RWPE2 (cell line): ENCODE results near the gene GP1BA.

Experiments used
- ATAC-seq: fragments of 200-7000 bp; cut with Tn5 transposase; 3 replicates; pipeline ENCODE4 v1.9.1; 2021; ENCODE audit warnings: low read depth
- DNase-seq: peaks from one replicate; pipeline ENCODE4 v3.0.0-alpha.2; 2020; ENCODE audit warnings: low spot score
- H3K27ac ChIP-seq: fragments of 450-650 bp; 2 replicates; pipeline ENCODE4 v1.5.1; 2017; ENCODE audit warnings: mild to moderate bottlenecking; ENCODE audit not compliant: poor library complexity, severe bottlenecking
- H3K27me3 ChIP-seq: fragments of 250-450 bp; sonication (Bioruptor Pico); 2 replicates; pipeline ENCODE4 v1.5.1; 2021; ENCODE audit warnings: mild to moderate bottlenecking, moderate library complexity; ENCODE audit not compliant: insufficient read depth, poor library complexity, severe bottlenecking
- H3K36me3 ChIP-seq: fragments of 250-450 bp; sonication (Bioruptor Pico); 2 replicates; pipeline ENCODE4 v1.5.1; 2020; ENCODE audit warnings: low read depth, mild to moderate bottlenecking, moderate library complexity
- H3K4me1 ChIP-seq: fragments of 250-450 bp; sonication (Bioruptor Pico); 2 replicates; pipeline ENCODE4 v1.5.1; 2021; ENCODE audit warnings: mild to moderate bottlenecking, moderate library complexity; ENCODE audit not compliant: insufficient read depth, poor library complexity, severe bottlenecking
- H3K4me3 ChIP-seq: fragments of 250-450 bp; sonication (Bioruptor Pico); 2 replicates; pipeline ENCODE4 v1.5.1; 2021; ENCODE audit warnings: mild to moderate bottlenecking, moderate library complexity; ENCODE audit not compliant: severe bottlenecking
- H3K9me3 ChIP-seq: fragments of 250-450 bp; sonication (Bioruptor Pico); 2 replicates; pipeline ENCODE4 v1.5.1; 2021; ENCODE audit warnings: mild to moderate bottlenecking, moderate library complexity; ENCODE audit not compliant: severe bottlenecking
- TF ChIP-seq, protein P1 (sequence below): fragments of 450-650 bp; IDR thresholded peaks from one replicate; pipeline ENCODE4 v1.5.1; 2017; ENCODE audit warnings: mild to moderate bottlenecking, moderate library complexity; ENCODE audit not compliant: poor library complexity, severe bottlenecking

The GP1BA gene

DNA sequence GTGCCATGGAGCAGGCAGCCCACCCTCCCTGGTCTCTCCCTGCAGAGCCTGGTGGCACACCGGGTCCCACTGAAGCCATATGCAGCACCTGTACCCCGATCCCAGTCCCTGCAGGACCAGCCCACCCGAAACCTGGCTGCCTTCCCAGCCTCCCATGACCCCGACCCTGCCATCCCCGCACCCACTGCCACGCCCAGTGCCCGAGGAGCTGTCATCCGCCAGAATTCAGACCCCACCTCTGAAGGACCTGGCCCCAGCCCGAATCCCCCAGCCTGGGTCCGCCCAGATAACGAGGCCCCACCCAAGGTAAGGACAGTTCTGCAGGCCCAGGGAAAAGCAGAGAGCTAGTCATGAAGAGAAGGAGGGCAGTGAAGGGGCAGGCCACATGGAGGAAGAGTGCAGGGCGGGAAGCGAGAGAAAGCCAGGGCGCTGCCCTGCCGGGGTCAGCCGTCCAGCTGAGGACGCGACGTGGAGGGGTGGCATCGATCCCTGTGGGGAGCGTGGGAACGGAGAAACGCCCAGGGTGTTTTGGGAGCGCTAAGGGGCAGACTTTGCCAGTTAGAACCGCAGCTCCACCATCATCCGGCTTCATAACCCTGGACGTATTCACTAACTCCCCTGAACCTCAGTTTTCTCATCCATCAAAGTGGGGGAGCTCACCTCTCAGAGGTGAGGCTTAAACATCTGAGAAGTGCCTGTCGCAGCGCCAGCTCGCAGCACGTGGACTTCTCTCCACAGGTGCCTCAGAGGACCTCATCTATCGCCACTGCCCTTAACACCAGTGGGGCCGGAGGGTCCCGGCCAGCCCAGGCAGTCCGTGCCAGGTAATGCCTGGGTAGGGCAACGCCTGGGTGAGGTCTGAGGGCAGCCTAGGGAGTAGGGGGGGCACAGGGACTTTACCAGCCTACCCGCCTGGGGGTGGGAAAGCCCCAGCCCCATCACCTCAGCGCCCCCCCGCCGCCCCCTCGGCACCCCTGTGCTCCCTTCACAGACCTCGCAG is 40.4 kb upstream of the GP1BA start:
- H3K36me3 ChIP-seq: peaks cover 95% of the 10 kb centered on the region
- ATAC-seq: no peak
- DNase-seq: no peak
- H3K4me3 ChIP-seq: no peak overlapping the region
- no peaks in the 10 kb centered on the region for H3K4me1 ChIP-seq
- no peak overlapping the region for H3K27ac ChIP-seq
- H3K9me3 ChIP-seq: no peaks in the 10 kb centered on the region
- TF ChIP-seq, protein P1, sequence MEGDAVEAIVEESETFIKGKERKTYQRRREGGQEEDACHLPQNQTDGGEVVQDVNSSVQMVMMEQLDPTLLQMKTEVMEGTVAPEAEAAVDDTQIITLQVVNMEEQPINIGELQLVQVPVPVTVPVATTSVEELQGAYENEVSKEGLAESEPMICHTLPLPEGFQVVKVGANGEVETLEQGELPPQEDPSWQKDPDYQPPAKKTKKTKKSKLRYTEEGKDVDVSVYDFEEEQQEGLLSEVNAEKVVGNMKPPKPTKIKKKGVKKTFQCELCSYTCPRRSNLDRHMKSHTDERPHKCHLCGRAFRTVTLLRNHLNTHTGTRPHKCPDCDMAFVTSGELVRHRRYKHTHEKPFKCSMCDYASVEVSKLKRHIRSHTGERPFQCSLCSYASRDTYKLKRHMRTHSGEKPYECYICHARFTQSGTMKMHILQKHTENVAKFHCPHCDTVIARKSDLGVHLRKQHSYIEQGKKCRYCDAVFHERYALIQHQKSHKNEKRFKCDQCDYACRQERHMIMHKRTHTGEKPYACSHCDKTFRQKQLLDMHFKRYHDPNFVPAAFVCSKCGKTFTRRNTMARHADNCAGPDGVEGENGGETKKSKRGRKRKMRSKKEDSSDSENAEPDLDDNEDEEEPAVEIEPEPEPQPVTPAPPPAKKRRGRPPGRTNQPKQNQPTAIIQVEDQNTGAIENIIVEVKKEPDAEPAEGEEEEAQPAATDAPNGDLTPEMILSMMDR: no peak
- no peaks in the 10 kb centered on the region for H3K27me3 ChIP-seq

GRCh38 chr17:4892499-4893221 is 39.4 kb upstream of the GP1BA start:
- DNase-seq: no peak
- peaks cover 92% of the 10 kb centered on the region for H3K36me3 ChIP-seq
- no peaks in the 10 kb centered on the region for H3K4me1 ChIP-seq
- no peak overlapping the region for H3K4me3 ChIP-seq
- no peak for ATAC-seq
- TF ChIP-seq, protein P1: no peak
- H3K27me3 ChIP-seq: no peaks in the 10 kb centered on the region
- no peak overlapping the region for H3K27ac ChIP-seq
- H3K9me3 ChIP-seq: no peaks in the 10 kb centered on the region

GRCh38 chr17:4893272-4893671 is 38.8 kb upstream of the GP1BA start:
- TF ChIP-seq, protein P1: no peak
- H3K9me3 ChIP-seq: no peaks in the 10 kb centered on the region
- no peaks in the 10 kb centered on the region for H3K27me3 ChIP-seq
- no peak overlapping the region for H3K4me3 ChIP-seq
- H3K4me1 ChIP-seq: no peaks in the 10 kb centered on the region
- peaks cover 85% of the 10 kb centered on the region for H3K36me3 ChIP-seq
- no peak for ATAC-seq
- H3K27ac ChIP-seq: no peak overlapping the region
- no peak for DNase-seq

- Histone ChIP-seq H3K27ac (no peak overlapping the region), H3K4me3 (no peak overlapping the region), H3K4me1 (no peaks in the 10 kb centered on the region), H3K36me3 (peaks cover 79% of the 10 kb centered on the region), H3K27me3 (no peaks in the 10 kb centered on the region), H3K9me3 (no peaks in the 10 kb centered on the region)
- ATAC-seq: no peak
- TF ChIP-seq, protein P1: no peak
- DNase-seq: no peak
Measured at GRCh38 chr17:4893721-4894560, 38.1 kb upstream of the GP1BA start.
